GM21367 (cell line): ENCODE data around the gene FEM1B.
A peak's percentile ranks its signal among the peaks of the same experiment; 100 is the strongest.

Source experiments
- ATAC-seq: cut with Tn5 transposase; IDR thresholded peaks from one replicate; pipeline ENCODE4 v1.9.1; 2021; ENCODE audit not compliant: unreplicated experiment

FEM1B gene

GRCh38 chr15:68284616-68285258 lies 7.2 kb downstream of the FEM1B start:
- no peak for ATAC-seq

GRCh38 chr15:68285259-68285980 lies 7.9 kb downstream of the FEM1B start:
- ATAC-seq = no peak

- ATAC-seq = no peak
Measured at GRCh38 chr15:68286256-68286655, 8.7 kb downstream of the FEM1B start.

- ATAC-seq = no peak
Measured at GRCh38 chr15:68289057-68289456, 11.5 kb downstream of the FEM1B start.

- ATAC-seq = no peak
Measured at GRCh38 chr15:68289621-68290352, 12.2 kb downstream of the FEM1B start.

GRCh38 chr15:68290715-68291114 lies 13.2 kb downstream of the FEM1B start:
- no peak for ATAC-seq

GRCh38 chr15:68292157-68292781 lies 14.7 kb downstream of the FEM1B start:
- ATAC-seq = no peak

- no peak for ATAC-seq
Measured at GRCh38 chr15:68292967-68293366, 15.4 kb downstream of the FEM1B start.

- no peak for ATAC-seq
Measured at GRCh38 chr15:68295014-68295805, 17.7 kb downstream of the FEM1B start.

GRCh38 chr15:68298336-68298735 lies 20.8 kb downstream of the FEM1B start:
- no peak for ATAC-seq

- ATAC-seq = peak; percentile 79
Measured at GRCh38 chr15:68298882-68299381, 21.4 kb downstream of the FEM1B start.

GRCh38 chr15:68299436-68299835 lies 21.9 kb downstream of the FEM1B start:
- ATAC-seq = no peak

- no peak for ATAC-seq
Measured at GRCh38 chr15:68300115-68300940, 22.8 kb downstream of the FEM1B start.

GRCh38 chr15:68301301-68301700 lies 23.8 kb downstream of the FEM1B start:
- ATAC-seq = no peak

GRCh38 chr15:68302729-68303128 lies 25.2 kb downstream of the FEM1B start:
- ATAC-seq = no peak

GRCh38 chr15:68303134-68303533 lies 25.6 kb downstream of the FEM1B start:
- no peak for ATAC-seq

- no peak for ATAC-seq
Measured at GRCh38 chr15:68303560-68304436, 26.3 kb downstream of the FEM1B start.

GRCh38 chr15:68304589-68305337 lies 27.2 kb downstream of the FEM1B start:
- no peak for ATAC-seq
